ENCODE results near the gene TIPARP. TPM values are rescaled to one million over a fixed set of nuclear protein-coding genes. Genes with fewer than 3 reads are reported as not detected.

TIPARP gene
- polyA plus RNA-seq, 1 of the 3 experiments (the other 2 are of a cell fraction) = 6.2 TPM

DNA sequence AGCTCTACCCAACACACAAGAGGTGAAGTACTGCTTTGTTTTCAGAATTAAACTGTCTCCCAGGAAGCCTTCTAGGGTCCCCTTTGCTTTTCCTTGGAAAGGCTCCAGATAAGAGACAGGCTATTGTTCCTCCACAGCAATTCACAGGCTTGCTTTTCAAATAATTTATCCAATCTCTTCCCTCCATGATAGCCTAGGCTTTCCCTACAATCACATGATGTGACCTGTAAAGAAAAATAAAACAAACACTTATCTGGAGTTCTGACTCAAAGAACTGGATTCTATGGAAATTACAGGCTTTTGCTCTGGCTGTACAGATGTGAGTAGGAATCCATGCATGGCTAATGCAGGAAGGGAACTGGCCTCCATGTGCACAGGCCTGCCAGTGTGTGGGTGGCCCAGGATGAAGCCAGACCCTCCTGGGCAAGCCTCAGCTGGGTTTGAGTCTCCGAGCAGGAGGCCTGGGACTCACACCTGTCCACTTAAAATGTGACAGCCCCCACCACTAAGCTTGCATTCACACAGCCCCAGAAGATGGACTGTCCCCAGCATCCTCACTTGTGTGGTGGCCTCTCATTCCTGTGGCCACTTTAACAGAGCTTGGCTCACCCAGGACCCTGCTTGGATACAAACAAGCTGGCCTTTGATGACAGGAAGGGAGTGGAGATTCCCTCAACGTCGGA, 75.9 kb downstream of the TIPARP start:
- no peak overlapping the region for H3K4me2 ChIP-seq
- no peak for DNase-seq

More for the DNA sequence above, 75.9 kb downstream of the TIPARP start:
- TF ChIP-seq ELF1 (IDR thresholded peaks at IDR 0.05) (no peak), MXI1 (IDR thresholded peaks at IDR 0.05; ENCODE audit: low read depth, low read length) (no peak), SMC3 (IDR thresholded peaks at IDR 0.05; ENCODE audit: low read depth, low read length) (no peak), RAD21 (IDR thresholded peaks at IDR 0.05; ENCODE audit: low read length) (no peak), USF2 (IDR thresholded peaks at IDR 0.05; ENCODE audit: borderline replicate concordance, low read depth, low read length) (no peak), JUND (IDR thresholded peaks at IDR 0.05) (no peak), FOSL2 (IDR thresholded peaks at IDR 0.05; ENCODE audit: borderline replicate concordance, low read depth) (no peak), SIN3A (IDR thresholded peaks at IDR 0.05; ENCODE audit: borderline replicate concordance, low read depth, low read length) (no peak), RXRA (IDR thresholded peaks at IDR 0.05; ENCODE audit: borderline replicate concordance, low read depth) (no peak), POLR2AphosphoS5 (IDR thresholded peaks at IDR 0.05; ENCODE audit: low read depth, low read length) (no peak), RFX5 (IDR thresholded peaks at IDR 0.05; ENCODE audit: low read length) (no peak), ZBTB33 (IDR thresholded peaks at IDR 0.05; ENCODE audit: borderline replicate concordance, low read depth) (no peak), TAF1 (IDR thresholded peaks at IDR 0.05; ENCODE audit: borderline replicate concordance, low read depth, low read length) (no peak), MAX (IDR thresholded peaks at IDR 0.05; ENCODE audit: low read depth) (no peak), TCF12 (IDR thresholded peaks at IDR 0.05) (no peak), REST (IDR thresholded peaks at IDR 0.05; ENCODE audit: low read depth, low read length) (no peak), GABPA (IDR thresholded peaks at IDR 0.05; ENCODE audit: low read depth) (no peak), NRF1 (IDR thresholded peaks at IDR 0.05; ENCODE audit: low read depth, low read length) (no peak)
- TF ChIP-seq, protein P1, sequence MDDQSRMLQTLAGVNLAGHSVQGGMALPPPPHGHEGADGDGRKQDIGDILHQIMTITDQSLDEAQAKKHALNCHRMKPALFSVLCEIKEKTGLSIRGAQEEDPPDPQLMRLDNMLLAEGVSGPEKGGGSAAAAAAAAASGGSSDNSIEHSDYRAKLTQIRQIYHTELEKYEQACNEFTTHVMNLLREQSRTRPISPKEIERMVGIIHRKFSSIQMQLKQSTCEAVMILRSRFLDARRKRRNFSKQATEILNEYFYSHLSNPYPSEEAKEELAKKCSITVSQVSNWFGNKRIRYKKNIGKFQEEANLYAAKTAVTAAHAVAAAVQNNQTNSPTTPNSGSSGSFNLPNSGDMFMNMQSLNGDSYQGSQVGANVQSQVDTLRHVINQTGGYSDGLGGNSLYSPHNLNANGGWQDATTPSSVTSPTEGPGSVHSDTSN (IDR thresholded peaks at IDR 0.05) = no peak
- TF ChIP-seq, protein P2, sequence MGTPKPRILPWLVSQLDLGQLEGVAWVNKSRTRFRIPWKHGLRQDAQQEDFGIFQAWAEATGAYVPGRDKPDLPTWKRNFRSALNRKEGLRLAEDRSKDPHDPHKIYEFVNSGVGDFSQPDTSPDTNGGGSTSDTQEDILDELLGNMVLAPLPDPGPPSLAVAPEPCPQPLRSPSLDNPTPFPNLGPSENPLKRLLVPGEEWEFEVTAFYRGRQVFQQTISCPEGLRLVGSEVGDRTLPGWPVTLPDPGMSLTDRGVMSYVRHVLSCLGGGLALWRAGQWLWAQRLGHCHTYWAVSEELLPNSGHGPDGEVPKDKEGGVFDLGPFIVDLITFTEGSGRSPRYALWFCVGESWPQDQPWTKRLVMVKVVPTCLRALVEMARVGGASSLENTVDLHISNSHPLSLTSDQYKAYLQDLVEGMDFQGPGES (IDR thresholded peaks at IDR 0.05; ENCODE audit: low read depth, low read length) = no peak
- Histone ChIP-seq H3K27ac (ENCODE audit: low read depth in 2 of 2, low read length in 1 of 2) (no peak overlapping the region), H4K20me1 (ENCODE audit: insufficient read depth) (no peaks in the 10 kb centered on the region), H3K4me1 (ENCODE audit: control insufficient read depth in 1 of 2, insufficient read depth in 2 of 2, low read depth in 1 of 2, low read length in 1 of 2) (peaks cover 13 to 16% of the 10 kb centered on the region in 2 experiments; a peak in 3 of 4 replicates), H3K4me3 (ENCODE audit: low read depth in 2 of 2, low read length in 1 of 2) (no peak overlapping the region), H3K9me2 (no peaks in the 10 kb centered on the region), H3K9me3 (0 out of 2 replicates have a peak, but pooled peaks cover 6% of the 10 kb centered on the region), H3K36me3 (replicated peaks in 1 of 2; ENCODE audit: control insufficient read depth in 1 of 2, insufficient read depth in 2 of 2, low read length in 1 of 2) (no peaks in the 10 kb centered on the region), H3K27me3 (ENCODE audit: insufficient read depth) (no peaks in the 10 kb centered on the region), H3F3A (replicated peaks; ENCODE audit: insufficient read depth) (no peaks in the 10 kb centered on the region), H3K9ac (no peak overlapping the region), H3K79me2 (ENCODE audit: insufficient read depth) (no peaks in the 10 kb centered on the region), H2AFZ (ENCODE audit: low read depth) (no peak overlapping the region)
- POLR2A ChIA-PET = interaction anchor here (1.6 kb wide), 1 partner anchor 339 kb away, joined by 4 read pairs; no protein-coding TSS in a partner anchor
- CTCF ChIA-PET = no interaction called here
- WGBS (ENCODE audit: low lambda C conversion rate) = 63% methylated on average over 2 of the region's 3 CpGs

All from SK-N-SH (cell line).